HAP-1 (cell line): Measurements from ENCODE around the gene BIK.
A peak's percentile ranks its signal among the peaks of the same experiment; 100 is the strongest.
"Not testable (repeated sequence)": the region's sequence is repeated elsewhere in the genome, so short reads cannot be mapped to it uniquely, and the experiment has no call there.

Experiments
- DNase-seq, 2 experiments: peaks; one replicate each; pipeline ENCODE4 v3.0.0-alpha.2; 2016 to 2020; ENCODE audit warnings: low spot score in 2 of 2
- H3K27me3 ChIP-seq: fragments of 250-450 bp; sonication (Bioruptor Pico); 2 replicates; pipeline ENCODE4 v1.5.1; 2020; ENCODE audit warnings: low read depth, mild to moderate bottlenecking, moderate library complexity
- H3K36me3 ChIP-seq: fragments of 250-450 bp; sonication (Bioruptor Pico); replicated peaks from 2 replicates; pipeline ENCODE4 v1.5.1; 2020; ENCODE audit warnings: mild to moderate bottlenecking
- H3K4me1 ChIP-seq: fragments of 250-450 bp; sonication (Bioruptor Pico); 2 replicates; pipeline ENCODE4 v1.5.1; 2020; ENCODE audit warnings: mild to moderate bottlenecking
- H3K4me3 ChIP-seq: fragments of 250-450 bp; sonication (Bioruptor Pico); 2 replicates; pipeline ENCODE4 v1.5.1; 2020; ENCODE audit warnings: mild to moderate bottlenecking, moderate library complexity
- H3K9me3 ChIP-seq: fragments of 250-450 bp; sonication (Bioruptor Pico); 2 replicates; pipeline ENCODE4 v1.5.1; 2020; ENCODE audit warnings: mild to moderate bottlenecking, moderate library complexity
- in situ Hi-C: fragments of 300-500 bp; cut with MboI; formaldehyde crosslinking; loops from 3 replicates; pipeline ENCODE4 v1.14.3; 2020; ENCODE audit warnings: low sequenced_read_pairs, inconsistent platforms, mixed read lengths

The BIK gene

GRCh38 chr22:43092085-43092484, 18.5 kb upstream of the BIK start:
- in situ Hi-C loops, result no loop called here
- H3K4me3 ChIP-seq, result no peak overlapping the region

GRCh38 chr22:43094085-43094484, 16.5 kb upstream of the BIK start:
- no peak for DNase-seq
- in situ Hi-C loops, result no loop called here
- Histone ChIP-seq H3K27me3 (no peaks in the 10 kb centered on the region), H3K36me3 (no peaks in the 10 kb centered on the region), H3K4me3 (no peak overlapping the region), H3K4me1 (0 out of 2 replicates have a peak, but pooled peaks cover 4% of the 10 kb centered on the region), H3K9me3 (no peaks in the 10 kb centered on the region)

More at GRCh38 chr22:43092085-43092484, 18.5 kb upstream of the BIK start:
- H3K4me1 ChIP-seq, result peaks cover 4% of the 10 kb centered on the region; the same call in 1 of the 2 replicates
- no peaks in the 10 kb centered on the region for H3K36me3 ChIP-seq
- no peaks in the 10 kb centered on the region for H3K9me3 ChIP-seq
- no peak for DNase-seq
- H3K27me3 ChIP-seq, result no peaks in the 10 kb centered on the region

GRCh38 chr22:43094551-43094950, 16.0 kb upstream of the BIK start:
- DNase-seq, result no peak
- in situ Hi-C loops, result no loop called here
- H3K36me3 ChIP-seq, result no peaks in the 10 kb centered on the region

GRCh38 chr22:43096420-43096819, 14.1 kb upstream of the BIK start:
- DNase-seq, result no peak
- in situ Hi-C loops, result no loop called here
- Histone ChIP-seq H3K27me3 (no peaks in the 10 kb centered on the region), H3K4me3 (no peak overlapping the region), H3K36me3 (no peaks in the 10 kb centered on the region), H3K9me3 (no peaks in the 10 kb centered on the region), H3K4me1 (no peaks in the 10 kb centered on the region)

More at GRCh38 chr22:43094551-43094950, 16.0 kb upstream of the BIK start:
- no peak overlapping the region for H3K4me3 ChIP-seq
- no peaks in the 10 kb centered on the region for H3K9me3 ChIP-seq
- H3K4me1 ChIP-seq, result 0 out of 2 replicates have a peak, but pooled peaks cover 4% of the 10 kb centered on the region
- H3K27me3 ChIP-seq, result no peaks in the 10 kb centered on the region

GRCh38 chr22:43098356-43098755, 12.2 kb upstream of the BIK start:
- Histone ChIP-seq H3K4me1 (no peaks in the 10 kb centered on the region), H3K9me3 (no peaks in the 10 kb centered on the region), H3K36me3 (no peaks in the 10 kb centered on the region), H3K4me3 (no peak overlapping the region), H3K27me3 (no peaks in the 10 kb centered on the region)
- no peak for DNase-seq
- in situ Hi-C loops, result no loop called here

- in situ Hi-C loops, result no loop called here
- no peaks in the 10 kb centered on the region for H3K9me3 ChIP-seq
- no peak for DNase-seq
- peaks cover 3% of the 10 kb centered on the region for H3K4me1 ChIP-seq
- no peaks in the 10 kb centered on the region for H3K36me3 ChIP-seq
- H3K27me3 ChIP-seq, result no peaks in the 10 kb centered on the region
- H3K4me3 ChIP-seq, result no peak overlapping the region
Observed at GRCh38 chr22:43099095-43099494, 11.5 kb upstream of the BIK start.

GRCh38 chr22:43100225-43100624, 10.3 kb upstream of the BIK start:
- peaks cover 7% of the 10 kb centered on the region for H3K4me1 ChIP-seq
- no peaks in the 10 kb centered on the region for H3K9me3 ChIP-seq
- H3K4me3 ChIP-seq, result no peak overlapping the region
- no peaks in the 10 kb centered on the region for H3K36me3 ChIP-seq
- no peak for DNase-seq
- in situ Hi-C loops, result no loop called here
- no peaks in the 10 kb centered on the region for H3K27me3 ChIP-seq

- Histone ChIP-seq H3K4me3 (no peak overlapping the region), H3K27me3 (no peaks in the 10 kb centered on the region), H3K9me3 (no peaks in the 10 kb centered on the region), H3K4me1 (peaks cover 7% of the 10 kb centered on the region), H3K36me3 (no peaks in the 10 kb centered on the region)
- in situ Hi-C loops, result no loop called here
- DNase-seq, result no peak
Observed at GRCh38 chr22:43101306-43101705, 9.2 kb upstream of the BIK start.

GRCh38 chr22:43104056-43104625, 6.4 kb upstream of the BIK start:
- in situ Hi-C loops, H3K36me3 ChIP-seq, H3K9me3 ChIP-seq, H3K4me1 ChIP-seq, H3K4me3 ChIP-seq, H3K27me3 ChIP-seq: not testable (repeated sequence)
- peak; percentile 40 to 62 for DNase-seq

GRCh38 chr22:43104950-43105349, 5.6 kb upstream of the BIK start:
- H3K9me3 ChIP-seq, H3K36me3 ChIP-seq, in situ Hi-C loops, H3K27me3 ChIP-seq, H3K4me1 ChIP-seq, H3K4me3 ChIP-seq, DNase-seq: not testable (repeated sequence)

GRCh38 chr22:43106302-43106701, 4.2 kb upstream of the BIK start:
- no peak for DNase-seq
- no peaks in the 10 kb centered on the region for H3K9me3 ChIP-seq
- peaks cover 7% of the 10 kb centered on the region for H3K4me1 ChIP-seq
- H3K36me3 ChIP-seq, result no peaks in the 10 kb centered on the region
- peaks cover 2% of the 10 kb centered on the region; the same call in 1 of the 2 replicates for H3K27me3 ChIP-seq
- no peak overlapping the region for H3K4me3 ChIP-seq
- in situ Hi-C loops, result no loop called here

GRCh38 chr22:43109511-43109910, 1.0 kb upstream of the BIK start:
- no peaks in the 10 kb centered on the region for H3K36me3 ChIP-seq
- H3K27me3 ChIP-seq, result peaks cover 2% of the 10 kb centered on the region; the same call in 1 of the 2 replicates
- no peak overlapping the region for H3K4me3 ChIP-seq
- H3K4me1 ChIP-seq, result no peaks in the 10 kb centered on the region; the same call in 1 of the 2 replicates
- in situ Hi-C loops, result no loop called here
- DNase-seq, result no peak
- no peaks in the 10 kb centered on the region for H3K9me3 ChIP-seq

- no peaks in the 10 kb centered on the region; the same call in 1 of the 2 replicates for H3K4me1 ChIP-seq
- peak overlapping the region; percentile 53 for H3K4me3 ChIP-seq
- in situ Hi-C loops, result no loop called here
- H3K27me3 ChIP-seq, result peaks cover 2% of the 10 kb centered on the region; the same call in 1 of the 2 replicates
- H3K9me3 ChIP-seq, result no peaks in the 10 kb centered on the region
- peak in 1 of 2 experiments; percentile 43 for DNase-seq
- H3K36me3 ChIP-seq, result no peaks in the 10 kb centered on the region
Observed at GRCh38 chr22:43109921-43110443, 568 bp upstream of the BIK start.

- no peaks in the 10 kb centered on the region for H3K9me3 ChIP-seq
- in situ Hi-C loops, result no loop called here
- peak overlapping the region; percentile 53 for H3K4me3 ChIP-seq
- DNase-seq, result peak in 1 of 2 experiments; percentile 58
- peaks cover 2% of the 10 kb centered on the region; the same call in 1 of the 2 replicates for H3K27me3 ChIP-seq
- no peaks in the 10 kb centered on the region for H3K36me3 ChIP-seq
- H3K4me1 ChIP-seq, result no peaks in the 10 kb centered on the region; the same call in 1 of the 2 replicates
Observed at GRCh38 chr22:43110927-43111623, 525 bp downstream of the BIK start.
